CD4-positive, alpha-beta T cell (primary cell): ENCODE results near the gene VPS51. TPM values are rescaled to one million over a fixed set of nuclear protein-coding genes. Genes with fewer than 3 reads are reported as not detected.

Experiments used
- ATAC-seq: fragments of 200-7000 bp; cut with Tn5 transposase; one replicate; pipeline ENCODE4 v1.10.0; 2022; ENCODE audit warnings: mild to moderate bottlenecking; ENCODE audit not compliant: poor library complexity
- CTCF ChIA-PET: fragments of 350-600 bp; sonication (Branson Sonifier 250); formaldehyde crosslinking; loops from one replicate; lab custom pipeline; 2021; ENCODE audit warnings: antibody characterized with exemption, inconsistent platforms; lab: Charles Lee
- POLR2A ChIA-PET: fragments of 350-600 bp; sonication (Branson Sonifier 250); formaldehyde crosslinking; loops from one replicate; lab custom pipeline; 2021; ENCODE audit warnings: antibody characterized with exemption, inconsistent platforms; lab: Charles Lee
- DNase-seq, 14 experiments: peaks; one replicate each; pipeline ENCODE4 v3.0.0-alpha.2; 2013 to 2020; ENCODE audit warnings: mixed read lengths in 2 of 14
- H3K27ac ChIP-seq, 2 donors: one replicate each; pipeline versions ENCODE4 v1.5.1 to v1.7.0; 2013; ENCODE audit warnings: low read length in 2 of 2, low read depth in 1 of 2, mild to moderate bottlenecking in 1 of 2
- H3K27me3 ChIP-seq, 2 experiments: 1 replicate in 1 of 2; 2 replicates in 1 of 2; pipeline versions ENCODE4 v1.6.1 to v1.7.0; 2013; ENCODE audit warnings: low read length in 2 of 2, control low read depth in 1 of 2, mild to moderate bottlenecking in 1 of 2, moderate library complexity in 1 of 2; ENCODE audit not compliant: insufficient read depth in 2 of 2, control insufficient read depth in 1 of 2
- H3K36me3 ChIP-seq: one replicate; pipeline ENCODE4 v1.6.1; 2013; ENCODE audit warnings: low read length, control low read depth; ENCODE audit not compliant: insufficient read depth
- H3K4me1 ChIP-seq: one replicate; pipeline ENCODE4 v1.6.1; 2013; ENCODE audit warnings: low read length, control low read depth; ENCODE audit not compliant: insufficient read depth
- H3K4me3 ChIP-seq: one replicate; pipeline ENCODE4 v1.5.1; 2013; ENCODE audit warnings: mild to moderate bottlenecking, low read length, moderate library complexity
- H3K9me3 ChIP-seq, 2 experiments: 1 replicate in 1 of 2; 2 replicates in 1 of 2; pipeline versions ENCODE4 v1.6.1 to v1.7.0; 2013; ENCODE audit warnings: low read length in 2 of 2, mild to moderate bottlenecking in 2 of 2, control low read depth in 1 of 2, moderate library complexity in 1 of 2; ENCODE audit not compliant: control insufficient read depth in 1 of 2, insufficient read depth in 1 of 2
- H3K27ac Mint-ChIP-seq: one replicate; pipeline ENCODE4 v1.8.0; 2020; ENCODE audit warnings: mixed read lengths
- H3K27me3 Mint-ChIP-seq: one replicate; pipeline ENCODE4 v1.8.0; 2021; ENCODE audit warnings: mixed read lengths
- H3K36me3 Mint-ChIP-seq: one replicate; pipeline ENCODE4 v1.8.0; 2021; ENCODE audit warnings: low read depth, mixed read lengths
- H3K4me1 Mint-ChIP-seq: one replicate; pipeline ENCODE4 v1.8.0; 2021; ENCODE audit warnings: low read depth, mixed read lengths
- H3K4me3 Mint-ChIP-seq: one replicate; pipeline ENCODE4 v1.8.0; 2020; ENCODE audit warnings: mild to moderate bottlenecking, mixed read lengths
- H3K9me3 Mint-ChIP-seq: one replicate; pipeline ENCODE4 v1.8.0; 2020; ENCODE audit warnings: mixed read lengths
- intact Hi-C, 2 experiments: fragments of 100-400 bp; cut with DNase I in 1 of 2; cut with micrococcal nuclease in 1 of 2; formaldehyde crosslinking; loops; one replicate each; pipeline versions ENCODE4 v1.15.1 to v1.9.0; 2023 to 2025; cut with DNase I, micrococcal nuclease
- total RNA-seq, 174 experiments: library from RNA in 2 of 174; stranded (reverse) in 2 of 174; gene quantifications; one replicate each; pipeline ENCODE4 v1.2.3 and lab custom pipeline; 2021 to 2026
- TF ChIP-seq, protein P1 (sequence below): fragments of 200-600 bp; IDR thresholded peaks from one replicate; pipeline ENCODE4 v1.8.0; 2022; ENCODE audit warnings: antibody characterized with exemption, mild to moderate bottlenecking

VPS51 gene
- total RNA-seq, 2 experiments from 2014 or later: 243 to 246 TPM

DNA sequence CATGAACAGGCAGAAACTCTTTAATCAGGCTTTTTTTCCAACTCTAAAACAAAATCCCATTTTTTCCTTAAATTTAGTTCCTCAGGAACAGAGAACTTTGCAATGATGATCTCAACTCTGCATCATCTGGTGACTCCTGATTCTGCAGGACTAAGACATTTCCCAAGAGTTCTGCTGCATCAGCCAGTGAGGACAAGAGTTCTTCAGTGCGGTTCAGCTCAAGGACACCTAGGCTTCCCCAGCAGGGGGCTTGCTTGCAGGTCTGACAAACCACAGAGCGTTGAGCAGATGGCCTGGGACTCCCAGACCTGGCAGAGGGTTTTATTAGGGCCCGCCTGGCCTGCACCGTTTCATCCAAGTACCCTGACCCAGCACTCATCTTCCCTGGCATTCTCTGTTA, 18.6 kb upstream of the VPS51 start:
- ChIA-PET CTCF (no interaction called here), POLR2A (interaction anchor here (1.7 kb wide), 1 partner anchor 58 kb away, joined by 6 read pairs; no protein-coding TSS in a partner anchor)
- Histone ChIP-seq H3K4me1 (peaks cover 12% of the 10 kb centered on the region), H3K27ac (no peak overlapping the region), H3K27me3 (no peaks in the 10 kb centered on the region), H3K36me3 (no peaks in the 10 kb centered on the region), H3K4me3 (no peak overlapping the region), H3K9me3 (no peaks in the 10 kb centered on the region)
- TF ChIP-seq, protein P1, sequence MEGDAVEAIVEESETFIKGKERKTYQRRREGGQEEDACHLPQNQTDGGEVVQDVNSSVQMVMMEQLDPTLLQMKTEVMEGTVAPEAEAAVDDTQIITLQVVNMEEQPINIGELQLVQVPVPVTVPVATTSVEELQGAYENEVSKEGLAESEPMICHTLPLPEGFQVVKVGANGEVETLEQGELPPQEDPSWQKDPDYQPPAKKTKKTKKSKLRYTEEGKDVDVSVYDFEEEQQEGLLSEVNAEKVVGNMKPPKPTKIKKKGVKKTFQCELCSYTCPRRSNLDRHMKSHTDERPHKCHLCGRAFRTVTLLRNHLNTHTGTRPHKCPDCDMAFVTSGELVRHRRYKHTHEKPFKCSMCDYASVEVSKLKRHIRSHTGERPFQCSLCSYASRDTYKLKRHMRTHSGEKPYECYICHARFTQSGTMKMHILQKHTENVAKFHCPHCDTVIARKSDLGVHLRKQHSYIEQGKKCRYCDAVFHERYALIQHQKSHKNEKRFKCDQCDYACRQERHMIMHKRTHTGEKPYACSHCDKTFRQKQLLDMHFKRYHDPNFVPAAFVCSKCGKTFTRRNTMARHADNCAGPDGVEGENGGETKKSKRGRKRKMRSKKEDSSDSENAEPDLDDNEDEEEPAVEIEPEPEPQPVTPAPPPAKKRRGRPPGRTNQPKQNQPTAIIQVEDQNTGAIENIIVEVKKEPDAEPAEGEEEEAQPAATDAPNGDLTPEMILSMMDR: no peak
- H3K4me3 Mint-ChIP-seq: no peak overlapping the region
- intact Hi-C loops: no loop called here
- no peaks in the 10 kb centered on the region for H3K36me3 Mint-ChIP-seq
- peaks cover 8% of the 10 kb centered on the region for H3K4me1 Mint-ChIP-seq
- H3K27me3 Mint-ChIP-seq: no peaks in the 10 kb centered on the region
- DNase-seq (no peak), ATAC-seq (no peak)
- no peaks in the 10 kb centered on the region for H3K9me3 Mint-ChIP-seq
- H3K27ac Mint-ChIP-seq: no peak overlapping the region

DNA sequence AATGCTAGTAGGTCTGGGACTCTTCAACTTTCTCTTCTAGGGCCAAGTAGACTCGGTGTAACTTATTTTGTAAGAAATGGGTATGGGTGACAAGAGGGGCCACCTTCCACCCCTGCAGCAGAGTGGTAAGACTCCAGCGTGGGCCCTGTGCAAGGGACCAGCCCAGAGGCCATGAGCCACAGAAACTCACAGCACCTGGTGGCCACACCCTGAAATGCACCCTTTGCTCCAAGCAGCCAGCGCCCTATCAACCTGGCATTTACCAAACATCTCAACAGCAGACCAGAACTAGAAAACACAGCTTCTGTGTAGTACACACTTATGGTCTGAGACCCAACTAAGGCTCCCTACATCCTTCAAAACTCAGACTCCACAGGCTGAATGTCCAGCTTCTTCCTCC, 17.9 kb upstream of the VPS51 start:
- intact Hi-C loops: loop anchor here (1.0 kb wide), 3 partner anchors 51 to 65 kb away; partner anchors contain the start of genes ARL2 (in 1 of the 2) and SNX15 (in 1 of the 2)
- peaks cover 13% of the 10 kb centered on the region for H3K4me1 Mint-ChIP-seq
- peaks cover 13% of the 10 kb centered on the region for H3K4me1 ChIP-seq
- no peaks in the 10 kb centered on the region for H3K27me3 ChIP-seq
- no peaks in the 10 kb centered on the region for H3K36me3 Mint-ChIP-seq
- H3K4me3 ChIP-seq: no peak overlapping the region
- peak overlapping the region; percentile 37 for H3K27ac Mint-ChIP-seq
- DNase-seq (peak; percentile 60 to 87 (median 72)), ATAC-seq (peak; percentile 100)
- ChIA-PET CTCF (interaction anchor here (0.9 to 1.0 kb wide), 3 partner anchors 18 to 234 kb away, joined by 3 to 4 read pairs (median 3); partner anchors contain the start of genes ARL2, CDC42BPG and VPS51), POLR2A (interaction anchor here (1.7 kb wide), 1 partner anchor 57 kb away, joined by 6 read pairs; no protein-coding TSS in a partner anchor)
- no peaks in the 10 kb centered on the region for H3K27me3 Mint-ChIP-seq
- no peaks in the 10 kb centered on the region for H3K9me3 ChIP-seq
- no peak overlapping the region for H3K27ac ChIP-seq
- H3K4me3 Mint-ChIP-seq: peak overlapping the region; percentile 7
- H3K9me3 Mint-ChIP-seq: no peaks in the 10 kb centered on the region
- H3K36me3 ChIP-seq: no peaks in the 10 kb centered on the region
- TF ChIP-seq, protein P1: peak; percentile 71

DNA sequence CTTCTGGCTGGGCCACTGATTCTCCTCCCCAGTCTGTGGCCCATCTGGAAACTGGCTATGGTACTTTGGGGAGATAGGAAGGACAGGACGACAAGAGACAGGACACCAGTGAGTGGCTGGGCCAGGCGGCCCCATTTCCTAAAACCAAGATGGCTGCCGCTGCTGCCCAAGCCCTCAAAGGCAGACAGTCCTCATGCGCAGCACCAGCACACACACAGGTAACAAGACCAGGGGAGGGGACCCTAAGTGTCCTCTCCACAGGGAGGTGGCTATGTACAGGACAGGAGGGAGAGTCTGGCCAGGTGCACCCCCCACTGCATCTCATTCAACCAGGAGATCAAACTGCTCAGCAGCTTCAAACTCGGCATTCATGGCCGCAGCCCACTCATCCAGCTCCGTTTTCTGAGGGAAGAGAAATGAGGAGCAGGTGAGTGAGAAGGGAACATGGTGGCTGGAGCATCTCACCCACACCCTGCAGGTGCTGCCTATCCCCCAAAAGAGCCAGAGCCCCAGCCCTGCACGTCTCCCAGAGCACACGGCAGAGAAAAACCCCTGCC, 17.1 kb upstream of the VPS51 start:
- DNase-seq (no peak), ATAC-seq (no peak)
- TF ChIP-seq, protein P1: no peak
- Mint-ChIP-seq H3K36me3 (peaks cover 2% of the 10 kb centered on the region), H3K4me3 (no peak overlapping the region), H3K27ac (peak overlapping the region; percentile 37), H3K9me3 (no peaks in the 10 kb centered on the region), H3K27me3 (no peaks in the 10 kb centered on the region), H3K4me1 (peaks cover 20% of the 10 kb centered on the region)
- Histone ChIP-seq H3K4me1 (peaks cover 20% of the 10 kb centered on the region), H3K9me3 (no peaks in the 10 kb centered on the region), H3K36me3 (no peaks in the 10 kb centered on the region), H3K4me3 (no peak overlapping the region), H3K27me3 (no peaks in the 10 kb centered on the region), H3K27ac (no peak overlapping the region)
- intact Hi-C loops: loop anchor here (1.0 kb wide), 3 partner anchors 52 to 66 kb away; partner anchors contain the start of genes ARL2 (in 1 of the 2) and SNX15 (in 1 of the 2)
- ChIA-PET POLR2A (no interaction called here), CTCF (interaction anchor here (0.9 to 1.0 kb wide), 3 partner anchors 17 to 235 kb away, joined by 3 to 4 read pairs (median 3); partner anchors contain the start of genes ARL2, CDC42BPG and VPS51)
